SU-DHL-6 (cell line): ENCODE measurements around the gene TAF6L.

Source experiments
- EZH2phosphoT487 ChIP-seq: fragments of 200-600 bp; sonication (generic), shearing (Covaris generic); conservative IDR thresholded peaks from 2 replicates; pipeline ENCODE4 v1.6.1; 2018; ENCODE audit warnings: mild to moderate bottlenecking, antibody characterized with exemption, low read length, moderate library complexity, mixed read lengths
- TF ChIP-seq, protein P1 (sequence below): fragments of 200-600 bp; sonication (generic); IDR thresholded peaks from one replicate; pipeline ENCODE4 v1.5.1; 2017; ENCODE audit warnings: antibody characterized with exemption, mild to moderate bottlenecking, low read length, moderate library complexity; ENCODE audit not compliant: insufficient read depth, poor library complexity, severe bottlenecking

DNA sequence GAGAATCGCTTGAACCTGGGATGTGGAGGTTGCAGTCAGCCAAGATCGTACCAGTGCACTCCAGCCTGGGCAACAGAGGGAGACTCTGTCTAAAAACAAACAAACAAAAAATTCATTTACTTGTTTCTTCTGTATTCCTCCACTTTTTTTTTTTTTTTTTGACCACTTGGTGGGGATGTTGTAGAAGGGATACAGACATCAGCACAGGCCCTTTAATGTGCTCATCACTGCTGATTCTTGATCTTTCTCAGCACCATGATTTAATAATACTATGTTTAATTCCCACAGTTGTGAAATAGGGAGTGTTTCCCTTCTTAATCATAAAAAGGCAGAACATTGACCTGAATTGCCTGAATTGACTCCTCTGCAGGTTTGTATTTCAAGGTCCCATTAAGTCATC is 38.4 kb upstream of the TAF6L start:
- no peak for TF ChIP-seq EZH2phosphoT487
- TF ChIP-seq, protein P1, sequence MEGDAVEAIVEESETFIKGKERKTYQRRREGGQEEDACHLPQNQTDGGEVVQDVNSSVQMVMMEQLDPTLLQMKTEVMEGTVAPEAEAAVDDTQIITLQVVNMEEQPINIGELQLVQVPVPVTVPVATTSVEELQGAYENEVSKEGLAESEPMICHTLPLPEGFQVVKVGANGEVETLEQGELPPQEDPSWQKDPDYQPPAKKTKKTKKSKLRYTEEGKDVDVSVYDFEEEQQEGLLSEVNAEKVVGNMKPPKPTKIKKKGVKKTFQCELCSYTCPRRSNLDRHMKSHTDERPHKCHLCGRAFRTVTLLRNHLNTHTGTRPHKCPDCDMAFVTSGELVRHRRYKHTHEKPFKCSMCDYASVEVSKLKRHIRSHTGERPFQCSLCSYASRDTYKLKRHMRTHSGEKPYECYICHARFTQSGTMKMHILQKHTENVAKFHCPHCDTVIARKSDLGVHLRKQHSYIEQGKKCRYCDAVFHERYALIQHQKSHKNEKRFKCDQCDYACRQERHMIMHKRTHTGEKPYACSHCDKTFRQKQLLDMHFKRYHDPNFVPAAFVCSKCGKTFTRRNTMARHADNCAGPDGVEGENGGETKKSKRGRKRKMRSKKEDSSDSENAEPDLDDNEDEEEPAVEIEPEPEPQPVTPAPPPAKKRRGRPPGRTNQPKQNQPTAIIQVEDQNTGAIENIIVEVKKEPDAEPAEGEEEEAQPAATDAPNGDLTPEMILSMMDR: no peak
